Ascending aorta (tissue), 2 donors: ENCODE results near the gene PMPCA. TPM values are rescaled to one million over a fixed set of nuclear protein-coding genes. Genes with fewer than 3 reads are reported as not detected.

ENCODE experiments used
- DNase-seq, 2 donors: peaks; one replicate each; pipeline ENCODE4 v3.0.0-alpha.2; 2019; ENCODE audit warnings: low spot score in 2 of 2
- H3K27ac ChIP-seq, 2 donors: fragments of 200-600 bp; sonication (generic); one replicate each; pipeline ENCODE4 v1.5.1; 2016 to 2017; ENCODE audit warnings: mild to moderate bottlenecking in 1 of 2
- H3K27me3 ChIP-seq: fragments of 200-600 bp; sonication (generic); one replicate; pipeline ENCODE4 v1.5.1; 2017
- H3K36me3 ChIP-seq, 2 donors: fragments of 200-600 bp; sonication (generic); one replicate each; pipeline ENCODE4 v1.5.1; 2016
- H3K4me1 ChIP-seq, 2 donors: fragments of 200-600 bp; sonication (generic); one replicate each; pipeline ENCODE4 v1.5.1; 2016 to 2017; ENCODE audit warnings: mild to moderate bottlenecking in 1 of 2
- H3K4me3 ChIP-seq, 2 donors: fragments of 200-600 bp; sonication (generic); one replicate each; pipeline ENCODE4 v1.5.1; 2016 to 2017; ENCODE audit warnings: mild to moderate bottlenecking in 1 of 2
- H3K9me3 ChIP-seq, 2 donors: fragments of 200-600 bp; sonication (generic); one replicate each; pipeline ENCODE4 v1.5.1; 2016
- intact Hi-C: fragments of 100-400 bp; cut with DNase I; formaldehyde crosslinking; loops from one replicate; pipeline ENCODE4 v1.15.1; 2023
- total RNA-seq: library from RNA; depleted of rRNA; stranded (reverse); fragments of >200 nt; gene quantifications from one replicate; pipeline ENCODE4 v1.1.0, GENCODE V29; 2016
- TF ChIP-seq, protein P1 (sequence below), 3 experiments: fragments of 200-600 bp in 2 of 3; fragments of 450-650 bp in 1 of 3; sonication (generic) in 2 of 3; IDR thresholded peaks; one replicate each; pipeline ENCODE4 v1.5.1; 2016 to 2019; ENCODE audit warnings: antibody characterized with exemption in 3 of 3, mild to moderate bottlenecking in 1 of 3, moderate library complexity in 1 of 3

PMPCA gene
- total RNA-seq, 1 donor from 2014 or later: 69.1 TPM

DNA sequence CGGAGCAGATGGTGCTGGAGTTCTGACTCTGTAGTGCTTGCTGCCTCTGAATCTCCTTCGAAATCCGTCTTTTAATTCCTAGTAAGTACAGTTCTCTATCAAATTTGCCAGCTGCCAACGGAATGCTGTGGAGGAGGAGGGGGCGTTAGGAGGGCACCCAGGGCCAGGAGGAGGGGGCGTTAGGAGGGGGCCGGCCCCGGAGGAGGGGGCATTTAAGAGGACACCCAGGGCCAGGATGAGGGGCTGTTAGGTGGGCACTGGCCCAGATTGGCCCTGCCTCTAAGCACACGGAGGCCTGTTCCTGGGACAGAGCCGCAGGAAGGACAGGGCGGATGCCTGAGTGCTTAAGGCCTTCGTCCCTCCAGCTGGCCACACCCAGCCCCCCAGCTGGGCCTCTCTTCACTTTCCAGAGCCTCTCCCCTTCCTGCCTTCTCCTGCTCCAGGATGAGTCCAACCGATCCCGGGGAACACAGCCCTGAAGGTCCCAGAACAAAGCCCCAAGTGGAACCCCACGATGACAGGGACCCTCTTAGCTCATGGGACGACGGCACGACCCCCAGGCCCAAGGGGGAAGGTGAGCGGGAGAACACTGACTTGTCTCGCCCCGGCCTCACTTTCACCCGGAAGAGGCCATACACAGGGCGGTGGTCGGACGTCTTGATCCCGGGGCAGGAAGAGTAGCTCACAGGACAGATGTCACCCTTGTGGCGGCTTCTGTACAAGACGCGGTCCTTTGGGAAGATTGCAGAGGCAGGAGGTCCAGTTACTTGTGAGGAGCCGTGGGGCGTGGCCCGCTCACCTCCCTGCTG lies 19.4 kb downstream of the PMPCA start:
- H3K27ac ChIP-seq: no peak overlapping the region
- H3K27me3 ChIP-seq: no peaks in the 10 kb centered on the region
- peaks cover 24 to 33% of the 10 kb centered on the region in 2 donors for H3K36me3 ChIP-seq
- TF ChIP-seq, protein P1, sequence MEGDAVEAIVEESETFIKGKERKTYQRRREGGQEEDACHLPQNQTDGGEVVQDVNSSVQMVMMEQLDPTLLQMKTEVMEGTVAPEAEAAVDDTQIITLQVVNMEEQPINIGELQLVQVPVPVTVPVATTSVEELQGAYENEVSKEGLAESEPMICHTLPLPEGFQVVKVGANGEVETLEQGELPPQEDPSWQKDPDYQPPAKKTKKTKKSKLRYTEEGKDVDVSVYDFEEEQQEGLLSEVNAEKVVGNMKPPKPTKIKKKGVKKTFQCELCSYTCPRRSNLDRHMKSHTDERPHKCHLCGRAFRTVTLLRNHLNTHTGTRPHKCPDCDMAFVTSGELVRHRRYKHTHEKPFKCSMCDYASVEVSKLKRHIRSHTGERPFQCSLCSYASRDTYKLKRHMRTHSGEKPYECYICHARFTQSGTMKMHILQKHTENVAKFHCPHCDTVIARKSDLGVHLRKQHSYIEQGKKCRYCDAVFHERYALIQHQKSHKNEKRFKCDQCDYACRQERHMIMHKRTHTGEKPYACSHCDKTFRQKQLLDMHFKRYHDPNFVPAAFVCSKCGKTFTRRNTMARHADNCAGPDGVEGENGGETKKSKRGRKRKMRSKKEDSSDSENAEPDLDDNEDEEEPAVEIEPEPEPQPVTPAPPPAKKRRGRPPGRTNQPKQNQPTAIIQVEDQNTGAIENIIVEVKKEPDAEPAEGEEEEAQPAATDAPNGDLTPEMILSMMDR (IDR thresholded peaks at IDR 0.05): no peak
- DNase-seq: no peak
- no peaks in the 10 kb centered on the region for H3K9me3 ChIP-seq
- H3K4me1 ChIP-seq: no peaks in the 10 kb centered on the region
- no peak overlapping the region for H3K4me3 ChIP-seq
- intact Hi-C loops: no loop called here

DNA sequence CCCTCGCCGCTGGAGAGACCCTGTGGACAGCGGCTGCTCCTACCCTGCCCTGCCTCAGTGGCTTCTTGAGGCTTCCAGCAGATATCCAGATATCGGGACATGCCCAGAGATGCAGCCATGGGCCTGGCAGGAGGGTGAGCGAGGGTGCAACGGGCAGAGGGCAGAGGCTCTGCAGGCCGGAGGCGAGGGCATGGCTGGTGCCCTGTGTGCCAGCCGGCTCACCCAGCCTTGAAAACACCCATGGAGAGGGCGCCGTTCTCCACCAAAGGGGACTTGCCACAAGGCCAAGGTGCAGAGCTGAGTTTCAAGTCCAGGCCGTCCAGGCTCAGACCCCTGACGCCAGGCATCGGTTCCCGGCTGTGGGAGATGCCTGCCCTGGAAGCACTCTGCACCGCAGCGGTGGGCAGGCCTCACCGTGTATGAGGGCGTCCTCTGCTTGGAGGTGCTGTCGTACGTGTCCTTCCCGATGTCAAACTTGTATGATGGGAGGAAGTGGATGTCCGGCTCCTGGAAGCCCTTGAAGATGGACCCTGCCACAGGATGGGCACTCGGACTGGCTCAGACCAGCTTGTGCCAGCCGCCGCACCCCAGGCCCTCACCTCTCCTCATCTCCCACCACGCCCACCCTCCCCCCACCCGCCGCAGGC lies 20.3 kb downstream of the PMPCA start:
- TF ChIP-seq, protein P1 (IDR thresholded peaks at IDR 0.05): no peak
- no peak for DNase-seq
- Histone ChIP-seq H3K9me3 (no peaks in the 10 kb centered on the region), H3K4me1 (no peaks in the 10 kb centered on the region), H3K27ac (no peak overlapping the region), H3K4me3 (no peak overlapping the region), H3K27me3 (no peaks in the 10 kb centered on the region), H3K36me3 (peaks cover 24 to 37% of the 10 kb centered on the region in 2 donors)
- intact Hi-C loops: no loop called here

DNA sequence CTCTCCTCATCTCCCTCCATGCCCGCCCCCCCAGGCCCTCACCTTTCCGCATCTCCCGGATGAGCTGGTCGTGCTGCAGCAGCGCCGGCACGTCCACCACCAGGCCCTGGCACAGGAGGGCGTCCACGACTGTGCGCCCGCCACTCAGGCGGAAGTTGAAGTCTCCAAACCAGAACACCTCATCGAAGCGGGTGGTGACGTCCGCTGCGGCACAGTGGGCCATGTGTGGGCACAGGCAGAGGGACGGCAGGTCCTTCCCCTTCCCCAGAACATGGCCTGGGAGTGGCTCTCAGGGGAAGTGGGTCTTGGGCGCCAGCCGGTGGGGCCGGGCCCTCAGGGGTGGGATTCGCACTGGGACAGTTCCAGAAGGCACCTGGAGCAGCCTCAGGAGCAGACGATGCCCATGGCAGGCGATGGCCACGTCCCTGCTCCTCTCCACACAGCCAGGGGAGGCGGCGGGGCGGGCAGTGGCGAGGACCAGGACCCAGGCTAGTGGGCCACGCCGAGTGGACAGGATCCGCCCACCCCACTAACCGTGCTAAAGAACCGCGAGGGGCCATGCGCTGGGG lies 21.4 kb downstream of the PMPCA start:
- Histone ChIP-seq H3K36me3 (peaks cover 24 to 37% of the 10 kb centered on the region in 2 donors), H3K4me1 (no peaks in the 10 kb centered on the region), H3K27me3 (no peaks in the 10 kb centered on the region), H3K27ac (no peak overlapping the region), H3K9me3 (no peaks in the 10 kb centered on the region), H3K4me3 (no peak overlapping the region)
- intact Hi-C loops: no loop called here
- TF ChIP-seq, protein P1 (IDR thresholded peaks at IDR 0.05): no peak
- no peak for DNase-seq

DNA sequence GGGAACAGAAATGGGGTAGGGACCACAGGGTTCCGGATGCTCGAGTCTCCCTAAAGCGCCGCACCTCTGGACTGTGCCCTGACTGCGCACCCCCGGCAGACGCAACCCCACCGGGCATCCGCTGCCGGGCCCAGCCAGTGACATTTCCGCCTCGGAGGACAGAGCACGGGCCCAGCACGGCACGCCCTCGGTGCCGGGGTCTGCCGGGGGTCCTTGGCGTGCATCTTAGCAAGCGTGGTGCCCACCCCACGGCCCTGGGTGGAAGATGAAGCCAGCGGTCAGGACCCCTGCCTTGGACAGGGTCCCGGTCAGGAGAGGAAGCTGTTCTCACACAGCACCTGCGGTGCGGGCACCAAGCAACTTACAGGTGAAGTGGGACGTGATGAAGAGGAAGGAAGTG lies 22.1 kb downstream of the PMPCA start:
- no peaks in the 10 kb centered on the region for H3K9me3 ChIP-seq
- intact Hi-C loops: no loop called here
- peaks cover 24 to 37% of the 10 kb centered on the region in 2 donors for H3K36me3 ChIP-seq
- TF ChIP-seq, protein P1 (IDR thresholded peaks at IDR 0.05): no peak
- DNase-seq: no peak
- no peaks in the 10 kb centered on the region for H3K27me3 ChIP-seq
- no peak overlapping the region for H3K4me3 ChIP-seq
- peaks cover 2 to 4% of the 10 kb centered on the region in 2 donors for H3K4me1 ChIP-seq
- H3K27ac ChIP-seq: no peak overlapping the region

DNA sequence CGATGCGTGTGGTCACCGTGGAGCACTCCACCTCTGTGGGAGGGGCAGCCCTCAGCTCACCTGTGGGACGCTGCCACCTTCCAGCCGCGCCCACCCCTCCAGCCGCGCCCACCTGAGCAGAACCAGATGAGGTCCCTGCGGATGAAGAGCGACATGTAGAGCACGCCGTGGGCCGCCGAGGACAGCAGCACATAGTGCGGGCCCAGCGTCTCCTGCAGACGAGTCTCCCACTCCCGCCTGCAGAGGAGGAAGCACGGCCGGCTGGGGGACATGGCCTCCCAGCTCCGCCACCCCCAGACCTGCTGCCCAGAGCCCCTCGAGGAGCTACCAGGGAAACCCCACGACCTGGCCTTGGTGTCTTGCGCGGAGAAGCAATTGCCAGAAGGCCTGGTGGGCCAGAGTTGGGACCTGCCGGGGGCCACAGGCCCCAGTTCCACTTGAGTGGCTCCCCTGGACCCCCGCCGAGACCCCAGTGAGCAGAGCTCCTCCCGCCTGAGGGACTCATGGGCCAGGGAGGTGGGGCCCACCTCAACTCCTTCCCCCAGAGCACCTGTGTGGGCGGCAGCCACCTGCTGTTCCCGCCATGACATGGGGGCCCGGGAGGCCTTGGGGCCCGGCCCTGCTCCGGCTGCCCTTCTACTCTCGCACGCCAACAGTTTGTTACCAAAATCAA lies 22.7 kb downstream of the PMPCA start:
- peaks cover 24 to 37% of the 10 kb centered on the region in 2 donors for H3K36me3 ChIP-seq
- DNase-seq: no peak
- H3K27ac ChIP-seq: no peak overlapping the region
- no peak overlapping the region for H3K4me3 ChIP-seq
- intact Hi-C loops: no loop called here
- TF ChIP-seq, protein P1 (IDR thresholded peaks at IDR 0.05): no peak
- no peaks in the 10 kb centered on the region for H3K27me3 ChIP-seq
- H3K9me3 ChIP-seq: no peaks in the 10 kb centered on the region
- peaks cover 7 to 10% of the 10 kb centered on the region in 2 donors for H3K4me1 ChIP-seq
